Activated naive CD8-positive, alpha-beta T cell (primary cell): Measurements from ENCODE around the gene GALNT11.

Experiments
- H3K27ac Mint-ChIP-seq: one replicate; pipeline ENCODE4 v1.8.0; 2021; ENCODE audit warnings: mixed read lengths
- H3K27me3 Mint-ChIP-seq: one replicate; pipeline ENCODE4 v1.8.0; 2021; ENCODE audit warnings: mixed read lengths
- H3K36me3 Mint-ChIP-seq: one replicate; pipeline ENCODE4 v1.8.0; 2021; ENCODE audit warnings: mixed read lengths
- H3K4me1 Mint-ChIP-seq: one replicate; pipeline ENCODE4 v1.8.0; 2021; ENCODE audit warnings: low read depth, mixed read lengths
- H3K4me3 Mint-ChIP-seq: one replicate; pipeline ENCODE4 v1.8.0; 2021; ENCODE audit warnings: mild to moderate bottlenecking, mixed read lengths
- H3K9me3 Mint-ChIP-seq: one replicate; pipeline ENCODE4 v1.8.0; 2021; ENCODE audit warnings: low read depth, mixed read lengths

GALNT11 gene

DNA sequence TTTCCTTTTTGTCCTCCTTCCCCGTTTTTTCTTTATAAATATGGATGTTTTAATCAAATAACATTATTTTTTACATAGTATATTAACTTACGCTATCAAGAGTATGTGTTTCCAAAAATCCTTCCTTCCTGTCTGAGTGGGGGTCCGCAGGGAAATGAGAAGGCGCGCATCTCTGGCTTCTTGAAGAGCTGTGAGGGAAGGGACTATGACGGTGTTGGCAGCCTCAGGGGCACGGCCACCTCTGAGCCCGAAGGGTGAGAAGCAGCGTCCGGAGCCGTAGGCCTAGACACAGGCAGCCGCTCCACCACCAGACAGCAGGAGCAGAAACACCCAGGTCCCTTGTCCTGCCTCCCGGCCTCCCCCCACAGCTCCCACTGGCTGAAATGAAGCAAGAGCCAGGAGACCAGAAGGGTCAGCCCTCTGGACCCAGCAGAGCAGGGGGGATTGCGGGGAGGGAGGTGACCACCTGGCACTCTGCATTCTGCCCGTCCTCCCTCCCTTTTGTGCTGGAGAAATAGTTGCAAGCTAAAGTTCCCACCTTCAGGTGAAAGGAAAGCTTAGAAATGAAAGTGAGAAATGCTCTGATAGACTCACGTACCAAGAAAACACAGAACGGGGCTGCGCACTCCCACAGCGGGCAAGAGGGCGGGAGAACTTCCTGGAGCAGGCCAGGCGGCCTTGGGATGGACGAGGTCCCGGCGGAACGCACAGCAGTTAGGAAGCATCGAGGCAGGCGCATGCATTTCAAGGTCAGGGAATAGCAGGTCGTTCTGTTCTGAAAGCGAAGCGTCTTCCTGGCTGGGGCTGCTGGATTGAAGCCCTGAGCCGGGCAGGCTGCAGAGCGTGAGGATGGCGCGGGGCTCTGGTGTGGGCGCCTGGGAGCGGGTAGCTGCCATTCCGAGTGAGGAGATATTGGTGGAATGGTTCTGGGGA lies 105.5 kb downstream of the GALNT11 start:
- Mint-ChIP-seq H3K36me3 (peaks cover 11% of the 10 kb centered on the region), H3K4me3 (no peak overlapping the region), H3K27me3 (no peaks in the 10 kb centered on the region), H3K9me3 (no peaks in the 10 kb centered on the region), H3K27ac (no peak overlapping the region), H3K4me1 (no peaks in the 10 kb centered on the region)

- no peak overlapping the region for H3K27ac Mint-ChIP-seq
- no peaks in the 10 kb centered on the region for H3K9me3 Mint-ChIP-seq
- H3K36me3 Mint-ChIP-seq: peaks cover 9% of the 10 kb centered on the region
Measured at GRCh38 chr7:152131981-152132494, 106.6 kb downstream of the GALNT11 start.

GRCh38 chr7:152132812-152133211 lies 107.3 kb downstream of the GALNT11 start:
- no peaks in the 10 kb centered on the region for H3K27me3 Mint-ChIP-seq
- H3K36me3 Mint-ChIP-seq: peaks cover 4% of the 10 kb centered on the region
- H3K9me3 Mint-ChIP-seq: no peaks in the 10 kb centered on the region
- H3K4me1 Mint-ChIP-seq: no peaks in the 10 kb centered on the region
- H3K27ac Mint-ChIP-seq: no peak overlapping the region
- no peak overlapping the region for H3K4me3 Mint-ChIP-seq

More at GRCh38 chr7:152131981-152132494, 106.6 kb downstream of the GALNT11 start:
- H3K4me3 Mint-ChIP-seq: no peak overlapping the region
- H3K4me1 Mint-ChIP-seq: no peaks in the 10 kb centered on the region
- no peaks in the 10 kb centered on the region for H3K27me3 Mint-ChIP-seq

DNA sequence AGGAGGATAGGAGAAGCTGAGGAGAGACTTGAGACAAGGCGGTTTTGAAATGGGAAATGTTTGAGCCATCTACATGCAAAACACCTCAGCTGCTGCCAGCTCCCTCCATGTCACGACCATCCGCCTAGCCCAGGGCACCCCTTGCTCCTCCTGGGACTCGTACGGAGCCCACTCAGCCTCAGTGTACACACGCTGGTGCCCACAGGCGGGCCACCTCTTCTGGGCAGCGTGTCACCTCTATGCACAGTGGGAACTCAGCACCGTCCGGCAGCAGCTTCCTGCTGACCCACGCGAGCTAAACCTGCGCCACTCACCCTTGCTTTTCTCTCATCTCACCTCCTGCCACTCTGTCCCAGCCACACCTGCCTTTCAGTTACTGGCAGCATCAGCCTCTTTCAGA lies 108.3 kb downstream of the GALNT11 start:
- Mint-ChIP-seq H3K9me3 (no peaks in the 10 kb centered on the region), H3K36me3 (peaks cover 2% of the 10 kb centered on the region), H3K4me1 (no peaks in the 10 kb centered on the region), H3K4me3 (no peak overlapping the region), H3K27ac (peak overlapping the region; percentile 43), H3K27me3 (no peaks in the 10 kb centered on the region)

DNA sequence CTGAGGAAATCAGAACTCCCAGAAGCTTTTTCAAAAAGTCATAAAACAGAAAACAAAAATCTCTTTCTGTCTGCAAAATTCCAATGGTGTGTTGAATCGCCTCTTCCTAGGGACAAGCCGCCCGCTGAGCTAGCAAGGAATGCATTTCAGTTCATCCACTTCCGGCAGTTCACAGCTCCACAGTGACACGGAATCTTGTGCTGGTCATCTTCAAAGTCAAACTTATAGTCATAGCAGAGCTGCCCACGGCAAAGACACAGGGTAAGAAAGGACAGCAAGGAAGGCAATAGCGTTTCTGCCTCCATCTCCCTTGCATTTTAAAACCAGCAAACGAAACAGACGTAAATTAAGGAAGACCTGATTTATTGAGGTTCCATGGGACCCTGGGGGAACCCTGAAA lies 111.2 kb downstream of the GALNT11 start:
- H3K9me3 Mint-ChIP-seq: no peaks in the 10 kb centered on the region
- H3K27me3 Mint-ChIP-seq: no peaks in the 10 kb centered on the region
- H3K27ac Mint-ChIP-seq: no peak overlapping the region
- peaks cover 3% of the 10 kb centered on the region for H3K4me1 Mint-ChIP-seq
- peaks cover 3% of the 10 kb centered on the region for H3K36me3 Mint-ChIP-seq
- H3K4me3 Mint-ChIP-seq: no peak overlapping the region

DNA sequence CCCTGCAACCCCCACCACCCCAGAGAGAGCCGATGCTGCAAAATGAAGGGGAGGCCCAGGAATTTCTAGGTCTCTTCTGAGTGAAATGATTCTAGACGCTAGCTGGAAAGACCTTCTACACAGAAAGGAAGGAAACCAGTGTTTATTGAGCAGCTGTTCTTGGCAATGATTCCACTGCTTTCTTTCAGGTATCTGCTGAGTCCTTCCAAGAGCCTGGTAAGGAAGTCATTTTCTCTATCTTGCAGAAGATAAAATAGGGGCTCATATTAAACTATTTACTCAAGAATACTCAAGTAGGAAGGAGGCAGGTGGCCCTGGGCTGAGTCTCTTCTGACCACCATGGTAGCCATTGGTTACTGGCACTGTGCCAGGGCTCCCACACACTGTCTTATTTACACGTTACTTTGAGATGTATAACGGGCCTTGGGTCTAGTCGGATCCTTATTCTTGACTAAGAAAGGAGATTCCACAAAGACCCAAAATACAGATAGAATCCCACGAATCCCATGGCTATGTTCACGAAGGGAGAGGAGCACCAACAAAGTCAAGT lies 112.1 kb downstream of the GALNT11 start:
- H3K4me1 Mint-ChIP-seq: peaks cover 12% of the 10 kb centered on the region
- H3K4me3 Mint-ChIP-seq: no peak overlapping the region
- peaks cover 3% of the 10 kb centered on the region for H3K36me3 Mint-ChIP-seq
- no peak overlapping the region for H3K27ac Mint-ChIP-seq
- H3K9me3 Mint-ChIP-seq: no peaks in the 10 kb centered on the region
- no peaks in the 10 kb centered on the region for H3K27me3 Mint-ChIP-seq

DNA sequence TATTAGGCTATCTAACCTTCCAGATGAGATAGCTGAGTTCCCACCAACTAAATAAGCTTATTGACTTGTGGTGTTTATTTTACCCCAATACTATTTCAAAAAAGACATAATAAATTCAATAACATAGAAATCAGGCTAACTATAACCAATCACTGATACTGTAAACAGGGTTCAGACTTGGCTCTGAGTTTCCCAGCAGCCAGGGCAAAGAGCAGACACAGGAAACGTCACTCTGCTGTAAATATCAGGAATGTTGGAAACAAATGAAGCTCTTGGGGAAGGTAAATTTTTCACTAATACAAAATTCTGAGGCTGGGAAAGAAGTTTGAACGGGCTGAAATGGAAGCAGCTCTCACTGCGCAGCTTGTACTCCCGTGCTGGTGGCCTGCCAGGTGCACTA lies 114.6 kb downstream of the GALNT11 start:
- Mint-ChIP-seq H3K9me3 (no peaks in the 10 kb centered on the region), H3K27me3 (no peaks in the 10 kb centered on the region), H3K4me3 (no peak overlapping the region), H3K36me3 (peaks cover 7% of the 10 kb centered on the region), H3K4me1 (peaks cover 37% of the 10 kb centered on the region), H3K27ac (no peak overlapping the region)

DNA sequence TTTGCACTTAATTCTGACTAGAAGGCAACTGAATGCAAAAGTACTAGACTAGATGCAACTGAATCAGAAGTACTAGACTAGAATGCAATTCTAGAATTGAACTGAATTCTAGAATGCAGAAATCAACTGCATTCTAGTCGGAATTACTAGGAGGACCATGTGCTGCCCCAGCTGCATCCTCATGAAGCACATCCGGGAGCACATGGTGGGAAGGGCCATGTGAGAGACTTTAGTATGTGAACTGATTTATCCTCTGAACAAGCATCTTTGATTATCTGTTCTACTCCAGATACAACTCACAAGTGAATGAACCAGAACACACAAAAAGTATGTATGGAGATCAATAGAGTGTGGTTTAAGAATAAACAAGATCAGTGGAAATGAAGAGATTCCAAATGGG lies 115.1 kb downstream of the GALNT11 start:
- H3K4me1 Mint-ChIP-seq: peaks cover 42% of the 10 kb centered on the region
- H3K36me3 Mint-ChIP-seq: peaks cover 7% of the 10 kb centered on the region
- no peaks in the 10 kb centered on the region for H3K9me3 Mint-ChIP-seq
- no peak overlapping the region for H3K4me3 Mint-ChIP-seq
- no peaks in the 10 kb centered on the region for H3K27me3 Mint-ChIP-seq
- H3K27ac Mint-ChIP-seq: peak overlapping the region; percentile 69

DNA sequence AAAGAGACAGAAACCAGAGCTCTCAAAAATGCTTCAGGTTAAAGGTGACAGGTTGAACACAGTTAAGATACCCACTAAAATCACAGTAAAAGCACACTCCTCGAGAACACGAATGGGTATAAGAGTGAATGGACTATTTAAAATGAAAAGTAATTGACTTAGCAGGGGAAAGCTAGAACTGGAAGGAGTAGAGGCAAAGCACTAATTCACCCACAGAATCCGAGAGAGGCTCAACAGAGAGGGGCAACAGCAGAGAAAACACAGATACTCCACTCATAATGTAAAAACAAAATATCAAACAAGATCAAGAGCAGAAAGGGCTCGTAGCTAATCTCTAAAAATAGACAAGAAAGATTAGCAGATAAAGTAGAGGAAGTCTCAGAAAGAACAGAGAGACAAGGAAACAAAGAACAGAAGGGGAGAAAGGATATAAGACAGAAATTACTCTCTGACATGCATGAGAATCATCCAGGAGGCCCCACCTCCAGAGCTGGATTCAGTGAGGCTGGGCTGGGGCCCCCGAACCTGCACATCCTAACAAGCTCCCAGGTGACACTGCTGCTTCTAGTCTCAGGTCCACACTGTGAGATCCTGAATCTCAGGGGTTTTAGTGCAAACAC lies 117.6 kb downstream of the GALNT11 start:
- H3K36me3 Mint-ChIP-seq: peaks cover 7% of the 10 kb centered on the region
- peak overlapping the region; percentile 27 for H3K4me3 Mint-ChIP-seq
- peak overlapping the region; percentile 75 for H3K27ac Mint-ChIP-seq
- H3K9me3 Mint-ChIP-seq: no peaks in the 10 kb centered on the region
- H3K4me1 Mint-ChIP-seq: peaks cover 51% of the 10 kb centered on the region
- H3K27me3 Mint-ChIP-seq: no peaks in the 10 kb centered on the region

DNA sequence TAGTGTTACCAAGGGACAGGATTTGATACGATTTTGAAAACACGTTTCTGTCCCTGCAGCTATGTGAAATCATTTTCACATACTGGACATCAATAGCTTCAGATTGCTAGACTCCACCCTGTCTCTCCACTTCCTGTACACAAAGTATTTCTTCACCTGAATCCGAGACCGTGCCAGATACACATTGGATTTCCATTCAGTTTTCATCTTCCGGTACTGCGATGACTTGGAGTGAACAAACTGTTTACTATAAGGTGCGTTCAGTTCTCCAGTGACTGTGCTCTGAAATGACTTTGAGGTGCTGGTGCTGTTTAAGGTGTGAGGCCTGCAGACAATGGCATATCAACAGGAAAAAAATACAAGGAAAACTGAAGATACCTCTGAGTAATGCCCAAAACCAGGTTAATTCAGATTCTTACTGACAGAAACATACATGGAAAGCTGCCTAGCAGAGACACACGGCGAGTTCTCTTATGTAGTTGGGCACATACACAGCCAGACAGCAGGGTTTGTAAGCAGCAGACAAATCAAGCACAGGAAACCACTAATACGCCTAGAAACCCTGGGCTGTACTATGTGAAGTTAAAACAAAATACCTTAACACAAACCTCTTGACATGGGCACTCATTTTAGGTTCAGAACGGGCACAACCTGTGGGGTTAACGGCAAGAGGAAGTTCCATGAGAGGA lies 119.2 kb downstream of the GALNT11 start:
- H3K36me3 Mint-ChIP-seq: peaks cover 7% of the 10 kb centered on the region
- H3K27ac Mint-ChIP-seq: peak overlapping the region; percentile 75
- peak overlapping the region; percentile 71 for H3K4me3 Mint-ChIP-seq
- H3K27me3 Mint-ChIP-seq: no peaks in the 10 kb centered on the region
- peaks cover 51% of the 10 kb centered on the region for H3K4me1 Mint-ChIP-seq
- no peaks in the 10 kb centered on the region for H3K9me3 Mint-ChIP-seq

DNA sequence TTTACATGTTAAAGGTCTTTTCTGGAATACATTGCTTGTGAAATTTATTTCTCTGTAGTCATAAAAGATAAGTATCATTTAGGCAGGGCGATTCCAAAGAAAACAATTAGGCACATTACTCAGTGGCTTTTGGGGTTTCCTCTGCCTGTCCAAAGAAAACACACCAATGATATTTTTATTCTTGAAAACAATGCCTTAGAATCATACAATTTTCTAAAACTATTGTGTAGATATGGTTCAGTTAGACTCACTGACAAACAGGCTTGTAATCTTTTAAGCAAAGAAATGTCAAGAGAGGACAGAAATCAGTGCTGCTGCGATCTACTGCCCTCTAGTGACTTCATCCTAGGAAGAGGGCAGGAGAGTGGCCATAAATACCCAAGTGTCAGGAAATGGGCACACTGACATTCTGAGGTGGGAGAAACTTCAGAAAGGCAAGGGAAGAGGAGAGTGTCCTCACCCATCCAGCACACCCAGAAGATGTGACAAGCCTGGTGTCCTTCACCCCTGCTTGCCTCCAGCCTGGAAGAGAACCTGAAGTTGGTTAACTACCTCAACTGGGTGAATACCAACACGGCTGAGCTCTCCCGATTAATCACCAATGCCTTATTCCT lies 120.5 kb downstream of the GALNT11 start:
- Mint-ChIP-seq H3K4me1 (peaks cover 48% of the 10 kb centered on the region), H3K27me3 (no peaks in the 10 kb centered on the region), H3K9me3 (no peaks in the 10 kb centered on the region), H3K36me3 (peaks cover 4% of the 10 kb centered on the region), H3K27ac (peak overlapping the region; percentile 75), H3K4me3 (peak overlapping the region; percentile 71)

- H3K36me3 Mint-ChIP-seq: peaks cover 9% of the 10 kb centered on the region
- no peaks in the 10 kb centered on the region for H3K27me3 Mint-ChIP-seq
- peaks cover 28% of the 10 kb centered on the region for H3K4me1 Mint-ChIP-seq
- no peak overlapping the region for H3K27ac Mint-ChIP-seq
- H3K4me3 Mint-ChIP-seq: no peak overlapping the region
- H3K9me3 Mint-ChIP-seq: no peaks in the 10 kb centered on the region
Measured at GRCh38 chr7:152148706-152149105, 123.2 kb downstream of the GALNT11 start.

GRCh38 chr7:152149363-152149762 lies 123.9 kb downstream of the GALNT11 start:
- Mint-ChIP-seq H3K9me3 (no peaks in the 10 kb centered on the region), H3K4me1 (peaks cover 21% of the 10 kb centered on the region), H3K4me3 (no peak overlapping the region), H3K36me3 (peaks cover 9% of the 10 kb centered on the region), H3K27ac (no peak overlapping the region), H3K27me3 (no peaks in the 10 kb centered on the region)

DNA sequence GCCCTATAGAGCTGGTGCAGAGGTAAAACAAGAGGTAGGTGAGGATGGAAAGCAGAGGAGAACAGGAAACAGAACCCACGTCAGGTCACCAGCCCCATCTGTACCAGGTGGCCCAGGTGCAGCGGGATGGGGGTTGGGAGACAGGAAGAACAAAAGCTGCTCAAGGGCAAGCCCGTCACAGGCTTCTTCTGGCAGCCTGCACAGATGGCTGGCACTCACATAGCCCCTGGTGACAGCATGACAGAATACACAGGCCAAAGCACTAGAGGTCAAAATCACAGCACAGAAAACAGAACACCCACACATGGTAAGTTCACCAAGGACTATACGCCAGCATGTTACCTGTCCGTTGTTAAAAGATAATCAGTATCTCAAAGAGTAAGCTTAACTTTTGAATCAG lies 126.8 kb downstream of the GALNT11 start:
- H3K4me3 Mint-ChIP-seq: no peak overlapping the region
- no peaks in the 10 kb centered on the region for H3K27me3 Mint-ChIP-seq
- peaks cover 5% of the 10 kb centered on the region for H3K36me3 Mint-ChIP-seq
- no peaks in the 10 kb centered on the region for H3K9me3 Mint-ChIP-seq
- no peaks in the 10 kb centered on the region for H3K4me1 Mint-ChIP-seq
- peak overlapping the region; percentile 4 for H3K27ac Mint-ChIP-seq
